ENCODE results near the gene NPEPPS. TPM values are rescaled to one million over a fixed set of nuclear protein-coding genes. Genes with fewer than 3 reads are reported as not detected.
A peak's percentile ranks its signal among the peaks of the same experiment; 100 is the strongest.

The NPEPPS gene
- total and polyA plus RNA-seq, 2 of the 13 experiments (the other 11 are each of a cell fraction or from before 2014, with no cell fraction given) = 53.5 to 127 TPM

DNA sequence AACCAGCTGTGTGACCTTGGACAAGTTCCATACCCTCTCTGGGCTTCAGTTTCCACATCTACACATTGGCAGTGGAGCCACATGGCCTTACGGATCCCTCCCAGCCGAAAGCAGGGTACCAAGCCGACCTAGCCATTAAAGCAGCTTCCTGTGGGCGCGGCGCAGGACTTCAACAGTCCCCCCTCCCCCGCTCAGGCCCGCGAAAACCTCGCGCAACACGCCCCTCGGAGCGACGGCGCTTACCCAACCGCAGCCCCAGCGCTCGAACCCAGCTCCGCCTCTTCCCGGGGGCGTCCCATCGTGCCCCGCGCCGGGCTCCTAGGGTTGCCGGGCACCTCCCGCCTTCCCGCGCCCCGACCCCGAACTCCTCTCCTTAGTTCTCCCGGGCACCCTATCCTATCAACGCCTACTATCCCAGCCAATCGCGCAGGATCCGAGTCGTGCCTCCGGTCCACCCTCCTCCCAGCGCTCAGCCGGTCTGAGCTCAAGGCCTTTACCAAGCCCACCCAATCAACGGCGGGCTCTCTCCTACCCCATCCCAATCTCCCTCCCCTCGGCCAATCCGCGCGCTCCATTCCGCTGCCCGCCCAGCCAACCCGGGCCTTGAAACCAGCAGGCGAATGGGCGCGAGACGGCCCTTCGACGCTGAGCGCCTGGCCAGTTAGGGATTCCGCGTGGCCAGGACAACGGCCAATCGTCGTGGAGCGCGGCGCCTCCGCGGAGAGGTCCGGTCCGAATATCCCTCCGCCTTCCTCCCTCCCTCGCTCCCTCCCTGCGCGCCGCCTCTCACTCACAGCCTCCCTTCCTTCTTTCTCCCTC, 118.5 kb downstream of the NPEPPS start, which contains the start of gene KPNB1 (continued):
- TF ChIP-seq ZHX2 (IDR thresholded peaks at IDR 0.05; ENCODE audit: low read depth) (peak; percentile 81), ZHX2 (CRISPR knock-in tag; IDR thresholded peaks at IDR 0.05; ENCODE audit: borderline replicate concordance) (peak; percentile 84), NFIC (IDR thresholded peaks at IDR 0.05; ENCODE audit: low read length) (no peak), RBFOX2 (IDR thresholded peaks at IDR 0.05; ENCODE audit: low read depth, low read length) (peak; percentile 93), IRX3 (CRISPR knock-in tag; IDR thresholded peaks at IDR 0.05; ENCODE audit: borderline replicate concordance, low read depth) (no peak), HHEX (CRISPR knock-in tag; IDR thresholded peaks at IDR 0.05) (no peak), PAX8 (CRISPR knock-in tag; IDR thresholded peaks at IDR 0.05; ENCODE audit: borderline replicate concordance) (peak; percentile 97; the same call in 1 of the 2 replicates), NCOA1 (CRISPR knock-in tag; IDR thresholded peaks at IDR 0.05) (peak; percentile 91), ZNF564 (CRISPR knock-in tag; IDR thresholded peaks at IDR 0.05) (peak; percentile 92), ZNF451 (CRISPR knock-in tag; IDR thresholded peaks at IDR 0.05) (peak; percentile 89), MZF1 (CRISPR knock-in tag; IDR thresholded peaks at IDR 0.05; ENCODE audit: borderline replicate concordance) (peak; percentile 88; the same call in 1 of the 2 replicates), RELA (CRISPR knock-in tag; IDR thresholded peaks at IDR 0.05) (no peak), CHD2 (IDR thresholded peaks at IDR 0.05; ENCODE audit: low read depth, low read length) (peak; percentile 93), ZNF557 (CRISPR knock-in tag; IDR thresholded peaks at IDR 0.05) (no peak; the same call in 1 of the 2 replicates), KDM2A (CRISPR knock-in tag; IDR thresholded peaks at IDR 0.05; ENCODE audit: borderline replicate concordance, low read depth) (peak; percentile 98), KMT2B (CRISPR knock-in tag; IDR thresholded peaks at IDR 0.05) (peak; percentile 87)
- TF ChIP-seq, protein P1, sequence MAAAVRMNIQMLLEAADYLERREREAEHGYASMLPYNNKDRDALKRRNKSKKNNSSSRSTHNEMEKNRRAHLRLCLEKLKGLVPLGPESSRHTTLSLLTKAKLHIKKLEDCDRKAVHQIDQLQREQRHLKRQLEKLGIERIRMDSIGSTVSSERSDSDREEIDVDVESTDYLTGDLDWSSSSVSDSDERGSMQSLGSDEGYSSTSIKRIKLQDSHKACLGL (CRISPR knock-in tag; IDR thresholded peaks at IDR 0.05) = peak; percentile 76
- TF ChIP-seq, protein P2, sequence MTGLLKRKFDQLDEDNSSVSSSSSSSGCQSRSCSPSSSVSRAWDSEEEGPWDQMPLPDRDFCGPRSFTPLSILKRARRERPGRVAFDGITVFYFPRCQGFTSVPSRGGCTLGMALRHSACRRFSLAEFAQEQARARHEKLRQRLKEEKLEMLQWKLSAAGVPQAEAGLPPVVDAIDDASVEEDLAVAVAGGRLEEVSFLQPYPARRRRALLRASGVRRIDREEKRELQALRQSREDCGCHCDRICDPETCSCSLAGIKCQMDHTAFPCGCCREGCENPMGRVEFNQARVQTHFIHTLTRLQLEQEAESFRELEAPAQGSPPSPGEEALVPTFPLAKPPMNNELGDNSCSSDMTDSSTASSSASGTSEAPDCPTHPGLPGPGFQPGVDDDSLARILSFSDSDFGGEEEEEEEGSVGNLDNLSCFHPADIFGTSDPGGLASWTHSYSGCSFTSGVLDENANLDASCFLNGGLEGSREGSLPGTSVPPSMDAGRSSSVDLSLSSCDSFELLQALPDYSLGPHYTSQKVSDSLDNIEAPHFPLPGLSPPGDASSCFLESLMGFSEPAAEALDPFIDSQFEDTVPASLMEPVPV (CRISPR knock-in tag; IDR thresholded peaks at IDR 0.05) = peak; percentile 93
- TF ChIP-seq, protein P3, sequence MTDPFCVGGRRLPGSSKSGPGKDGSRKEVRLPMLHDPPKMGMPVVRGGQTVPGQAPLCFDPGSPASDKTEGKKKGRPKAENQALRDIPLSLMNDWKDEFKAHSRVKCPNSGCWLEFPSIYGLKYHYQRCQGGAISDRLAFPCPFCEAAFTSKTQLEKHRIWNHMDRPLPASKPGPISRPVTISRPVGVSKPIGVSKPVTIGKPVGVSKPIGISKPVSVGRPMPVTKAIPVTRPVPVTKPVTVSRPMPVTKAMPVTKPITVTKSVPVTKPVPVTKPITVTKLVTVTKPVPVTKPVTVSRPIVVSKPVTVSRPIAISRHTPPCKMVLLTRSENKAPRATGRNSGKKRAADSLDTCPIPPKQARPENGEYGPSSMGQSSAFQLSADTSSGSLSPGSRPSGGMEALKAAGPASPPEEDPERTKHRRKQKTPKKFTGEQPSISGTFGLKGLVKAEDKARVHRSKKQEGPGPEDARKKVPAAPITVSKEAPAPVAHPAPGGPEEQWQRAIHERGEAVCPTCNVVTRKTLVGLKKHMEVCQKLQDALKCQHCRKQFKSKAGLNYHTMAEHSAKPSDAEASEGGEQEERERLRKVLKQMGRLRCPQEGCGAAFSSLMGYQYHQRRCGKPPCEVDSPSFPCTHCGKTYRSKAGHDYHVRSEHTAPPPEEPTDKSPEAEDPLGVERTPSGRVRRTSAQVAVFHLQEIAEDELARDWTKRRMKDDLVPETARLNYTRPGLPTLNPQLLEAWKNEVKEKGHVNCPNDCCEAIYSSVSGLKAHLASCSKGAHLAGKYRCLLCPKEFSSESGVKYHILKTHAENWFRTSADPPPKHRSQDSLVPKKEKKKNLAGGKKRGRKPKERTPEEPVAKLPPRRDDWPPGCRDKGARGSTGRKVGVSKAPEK (CRISPR knock-in tag; IDR thresholded peaks at IDR 0.05; ENCODE audit: borderline replicate concordance) = no peak
